ENCODE measurements around the gene UTF1.

DNA sequence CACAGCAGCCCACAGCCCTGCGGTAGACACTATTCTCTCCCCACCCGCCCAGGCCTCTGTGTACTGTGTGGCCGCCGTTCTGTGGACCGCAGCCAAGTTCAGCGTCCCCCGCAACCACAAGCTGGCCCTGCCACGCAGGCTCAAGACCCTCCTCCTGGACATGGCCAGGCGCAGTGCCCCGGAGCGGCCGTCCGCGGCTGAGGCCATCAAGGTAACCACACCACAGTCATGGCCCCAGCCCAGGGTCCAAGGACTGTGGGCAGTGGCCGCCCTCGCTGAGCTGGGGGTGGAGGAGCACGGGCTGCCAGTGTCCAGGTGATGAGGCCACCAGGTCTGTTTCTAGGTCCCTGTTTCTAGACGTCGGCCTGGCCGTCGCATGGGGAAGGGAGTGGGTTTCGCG, 34.4 kb upstream of the UTF1 start:
- TF ChIP-seq, protein P1, sequence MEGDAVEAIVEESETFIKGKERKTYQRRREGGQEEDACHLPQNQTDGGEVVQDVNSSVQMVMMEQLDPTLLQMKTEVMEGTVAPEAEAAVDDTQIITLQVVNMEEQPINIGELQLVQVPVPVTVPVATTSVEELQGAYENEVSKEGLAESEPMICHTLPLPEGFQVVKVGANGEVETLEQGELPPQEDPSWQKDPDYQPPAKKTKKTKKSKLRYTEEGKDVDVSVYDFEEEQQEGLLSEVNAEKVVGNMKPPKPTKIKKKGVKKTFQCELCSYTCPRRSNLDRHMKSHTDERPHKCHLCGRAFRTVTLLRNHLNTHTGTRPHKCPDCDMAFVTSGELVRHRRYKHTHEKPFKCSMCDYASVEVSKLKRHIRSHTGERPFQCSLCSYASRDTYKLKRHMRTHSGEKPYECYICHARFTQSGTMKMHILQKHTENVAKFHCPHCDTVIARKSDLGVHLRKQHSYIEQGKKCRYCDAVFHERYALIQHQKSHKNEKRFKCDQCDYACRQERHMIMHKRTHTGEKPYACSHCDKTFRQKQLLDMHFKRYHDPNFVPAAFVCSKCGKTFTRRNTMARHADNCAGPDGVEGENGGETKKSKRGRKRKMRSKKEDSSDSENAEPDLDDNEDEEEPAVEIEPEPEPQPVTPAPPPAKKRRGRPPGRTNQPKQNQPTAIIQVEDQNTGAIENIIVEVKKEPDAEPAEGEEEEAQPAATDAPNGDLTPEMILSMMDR (IDR thresholded peaks at IDR 0.05) = no peak
- TF ChIP-seq POLR2A (IDR thresholded peaks at IDR 0.05) = no peak

Measured in uterus (tissue), 2 donors.